Endothelial cell of umbilical vein (primary cell): ENCODE results near the gene ADAMTSL5. TPM values are rescaled to one million over a fixed set of nuclear protein-coding genes. Genes with fewer than 3 reads are reported as not detected.

Experiments used
- BruUV-seq: library from RNA; stranded (reverse); fragments of 400-500 nt; replicated peaks from 2 replicates; lab custom pipeline; 2021; lab: Mats Ljungman, UMichigan
- CTCF ChIA-PET: fragments of 300-600, 350-600 bp; sonication (Branson Sonifier 250); formaldehyde crosslinking; loops from one replicate; lab custom pipeline; 2021; ENCODE audit warnings: antibody characterized with exemption, inconsistent platforms; lab: Charles Lee
- POLR2A ChIA-PET: fragments of 300-600, 350-600 bp; sonication (Branson Sonifier 250); formaldehyde crosslinking; loops from one replicate; lab custom pipeline; 2021; ENCODE audit warnings: antibody characterized with exemption, inconsistent platforms; lab: Charles Lee
- DNase-seq: peaks from one replicate; pipeline ENCODE4 v3.0.0-alpha.2; 2011; ENCODE audit warnings: low read depth, low spot score
- FAIRE-seq: peaks from 2 replicates; lab custom pipeline; 2011; peaks lifted over from hg19 to GRCh38; lab: Jason Lieb, UNC
- H2AFZ ChIP-seq: 2 replicates; pipeline ENCODE4 v1.6.0; 2012; ENCODE audit warnings: low read depth, low read length, control low read depth, inconsistent platforms
- H3K27ac ChIP-seq: 2 replicates; pipeline ENCODE4 v1.5.1; 2011; ENCODE audit warnings: low read depth, mild to moderate bottlenecking, control low read depth, low read length, moderate library complexity; ENCODE audit not compliant: insufficient read depth
- H3K27me3 ChIP-seq, 2 experiments: 2 replicates each; pipeline versions ENCODE4 v1.6.0 to v1.6.1; 2011; ENCODE audit warnings: low read length in 2 of 2, mixed read lengths in 1 of 2; ENCODE audit not compliant: control insufficient read depth in 2 of 2, insufficient read depth in 2 of 2
- H3K36me3 ChIP-seq, 2 experiments: 2 replicates in 1 of 2; 3 replicates in 1 of 2; pipeline ENCODE4 v1.5.1; 2011; ENCODE audit warnings: low read length in 2 of 2, mild to moderate bottlenecking in 1 of 2, moderate library complexity in 1 of 2; ENCODE audit not compliant: control insufficient read depth in 2 of 2, insufficient read depth in 2 of 2; ENCODE audit errors: extremely low read depth in 1 of 2
- H3K4me1 ChIP-seq: 3 replicates; pipeline ENCODE4 v1.5.1; 2011; ENCODE audit warnings: mild to moderate bottlenecking, low read length; ENCODE audit not compliant: control insufficient read depth, insufficient read depth; ENCODE audit errors: extremely low read depth
- H3K4me2 ChIP-seq: 2 replicates; pipeline ENCODE4 v1.6.1; 2011; ENCODE audit warnings: low read length, control low read depth, mixed read lengths; ENCODE audit not compliant: insufficient read depth
- H3K4me3 ChIP-seq, 3 experiments: fragments of 200-600 bp in 1 of 3; sonication (generic), shearing (Covaris generic) in 1 of 3; replicated peaks in 1 of 3; 2 replicates each; pipeline ENCODE4 v1.5.1; 2011 to 2016; ENCODE audit warnings: control low read depth in 3 of 3, low read length in 3 of 3, mild to moderate bottlenecking in 2 of 3, inconsistent platforms in 1 of 3, low read depth in 1 of 3, moderate library complexity in 1 of 3; ENCODE audit not compliant: insufficient read depth in 1 of 3
- H3K79me2 ChIP-seq: 2 replicates; pipeline ENCODE4 v1.6.0; 2012; ENCODE audit warnings: low read length, inconsistent platforms; ENCODE audit not compliant: control insufficient read depth, insufficient read depth
- H3K9ac ChIP-seq: replicated peaks from 2 replicates; pipeline ENCODE3; 2011; ENCODE audit warnings: low read length, control low read depth; ENCODE audit not compliant: insufficient read depth; ENCODE audit errors: extremely low read depth
- H3K9me1 ChIP-seq: replicated peaks from 3 replicates; pipeline ENCODE4 v1.6.0; 2011; ENCODE audit warnings: mild to moderate bottlenecking, low read length; ENCODE audit not compliant: control insufficient read depth, insufficient read depth; ENCODE audit errors: extremely low read depth
- H3K9me3 ChIP-seq: replicated peaks from 2 replicates; pipeline ENCODE4 v1.5.1; 2012; ENCODE audit warnings: low read length, inconsistent platforms; ENCODE audit not compliant: control insufficient read depth, insufficient read depth
- H4K20me1 ChIP-seq: replicated peaks from 2 replicates; pipeline ENCODE3; 2011; ENCODE audit warnings: mild to moderate bottlenecking, low read length; ENCODE audit not compliant: control insufficient read depth, insufficient read depth; ENCODE audit errors: extremely low read depth
- CTCF ChIP-seq, 2 donors: IDR thresholded peaks; 1 replicate in 1 of 2; 2 replicates in 1 of 2; pipeline ENCODE4 v1.5.1; 2011; ENCODE audit warnings: low read length in 2 of 2, mild to moderate bottlenecking in 2 of 2, moderate library complexity in 2 of 2, control low read depth in 1 of 2, inconsistent platforms in 1 of 2, low read depth in 1 of 2; ENCODE audit not compliant: insufficient read depth in 1 of 2; ENCODE audit errors: extremely low read depth in 1 of 2
- EZH2 ChIP-seq: IDR thresholded peaks from 2 replicates; pipeline ENCODE4 v1.6.1; 2012; ENCODE audit warnings: borderline replicate concordance, low read depth, mild to moderate bottlenecking, moderate library complexity, low read length, inconsistent platforms; ENCODE audit not compliant: severe bottlenecking
- FOS ChIP-seq: IDR thresholded peaks from 2 replicates; pipeline ENCODE4 v1.6.1; 2011; ENCODE audit warnings: mild to moderate bottlenecking, low read length, moderate library complexity, borderline replicate concordance; ENCODE audit not compliant: insufficient read depth
- GATA2 ChIP-seq: IDR thresholded peaks from 2 replicates; pipeline ENCODE4 v1.7.0; 2011; ENCODE audit warnings: low read depth, mild to moderate bottlenecking, moderate library complexity, mixed read lengths, low read length; ENCODE audit not compliant: insufficient read length, insufficient read depth
- JUN ChIP-seq: IDR thresholded peaks from 2 replicates; pipeline ENCODE4 v1.6.1; 2011; ENCODE audit warnings: borderline replicate concordance, low read depth; ENCODE audit not compliant: insufficient read length, insufficient read depth
- MAX ChIP-seq: IDR thresholded peaks from 2 replicates; pipeline ENCODE4 v1.6.1; 2011; ENCODE audit not compliant: insufficient read depth, insufficient read length
- POLR2A ChIP-seq: IDR thresholded peaks from 2 replicates; pipeline ENCODE4 v1.6.1; 2012; ENCODE audit warnings: low read depth, mild to moderate bottlenecking, control low read depth, low read length
- dilution Hi-C: fragments of 300-500 bp; cut with MboI; formaldehyde crosslinking; loops from one replicate; pipeline ENCODE4 v1.15.0; 2019; ENCODE audit warnings: low sequenced_read_pairs; ENCODE audit not compliant: extremely low pct_ligation_motif_present
- intact Hi-C: fragments of 100-400 bp; cut with micrococcal nuclease; formaldehyde crosslinking; loops from one replicate; pipeline ENCODE4 v1.10.0; 2022
- polyA plus RNA-seq, 4 experiments: library from polyadenylated mRNA; depleted of rRNA in 3 of 4; stranded (reverse) in 3 of 4; unstranded in 1 of 4; fragments of >200 nt; gene quantifications; 2 replicates each; pipeline versions ENCODE4 v1.2.1 to v1.2.3, GENCODE V29; 2011 to 2012; ENCODE audit warnings: missing spikeins in 1 of 4
- total RNA-seq: library from RNA; stranded (reverse); gene quantifications from 2 replicates; pipeline ENCODE4 v1.2.3, GENCODE V29; 2021

The ADAMTSL5 gene
- total and polyA plus RNA-seq, 2 donors (not counting 3 experiments of a cell fraction or from before 2014, with no cell fraction given): 0.07 TPM; not detected in 1

GRCh38 chr19:1528596-1529429 lies 16.0 kb upstream of the ADAMTSL5 start:
- H3K4me3 ChIP-seq: no peak overlapping the region
- FAIRE-seq (no peak), DNase-seq (no peak)
- H3K9me3 ChIP-seq: no peaks in the 10 kb centered on the region
- H3K79me2 ChIP-seq: no peaks in the 10 kb centered on the region
- no peaks in the 10 kb centered on the region for H4K20me1 ChIP-seq
- CTCF ChIA-PET: no interaction called here
- H3K4me2 ChIP-seq: no peak overlapping the region
- no peaks in the 10 kb centered on the region for H3K9me1 ChIP-seq
- no peak overlapping the region for H2AFZ ChIP-seq
- no peaks in the 10 kb centered on the region for H3K4me1 ChIP-seq
- POLR2A ChIA-PET: no interaction called here
- no peaks in the 10 kb centered on the region for H3K36me3 ChIP-seq
- BruUV-seq: no TSS peak
- dilution Hi-C loops: no loop called here
- H3K27ac ChIP-seq: no peak overlapping the region
- intact Hi-C loops: no loop called here
- peaks cover 7 to 10% of the 10 kb centered on the region in 2 experiments for H3K27me3 ChIP-seq
- TF ChIP-seq JUN: no peak
- TF ChIP-seq GATA2: no peak
- TF ChIP-seq POLR2A: no peak
- TF ChIP-seq EZH2: no peak
- no peak for TF ChIP-seq MAX
- no peak for TF ChIP-seq CTCF (IDR thresholded peaks at IDR 0.05; ENCODE audit: extremely low read depth in 1 of 2, insufficient read depth in 1 of 2, low read depth in 1 of 2, low read length in 2 of 2)
- TF ChIP-seq FOS: no peak
- no peak overlapping the region for H3K9ac ChIP-seq
